Colonic mucosa (tissue), 4 donors: ENCODE results near the gene KRTAP13-2. TPM values are rescaled to one million over a fixed set of nuclear protein-coding genes. Genes with fewer than 3 reads are reported as not detected.

Experiments used
- DNase-seq: peaks from one replicate; pipeline ENCODE4 v3.0.0-alpha.2; 2020
- H3K27ac ChIP-seq: fragments of 200-600 bp; one replicate; pipeline ENCODE4 v1.8.0; 2021
- H3K27me3 ChIP-seq: fragments of 200-600 bp; one replicate; pipeline ENCODE4 v1.8.0; 2021
- H3K36me3 ChIP-seq: fragments of 200-600 bp; one replicate; pipeline ENCODE4 v1.8.0; 2021
- H3K4me1 ChIP-seq: fragments of 200-600 bp; one replicate; pipeline ENCODE4 v1.8.0; 2021; ENCODE audit warnings: mild to moderate bottlenecking
- H3K4me3 ChIP-seq: fragments of 200-600 bp; one replicate; pipeline ENCODE4 v1.8.0; 2021
- H3K9ac ChIP-seq, 2 donors: one replicate each; pipeline ENCODE4 v1.7.0; 2013; ENCODE audit warnings: control low read depth in 2 of 2, low read depth in 2 of 2, low read length in 2 of 2
- H3K9me3 ChIP-seq: fragments of 200-600 bp; one replicate; pipeline ENCODE4 v1.8.0; 2021
- intact Hi-C: fragments of 100-400 bp; cut with DNase I; formaldehyde crosslinking; loops from one replicate; pipeline ENCODE4 v1.14.1; 2022
- total RNA-seq, 2 donors: library from RNA; stranded (reverse); fragmentation: NEBNext Ultra II Directional in 1 of 2; extraction: Animal tissue kit (Norgen Biotek cat#: 25700) in 1 of 2; gene quantifications; one replicate each; pipeline ENCODE4 v1.2.1, GENCODE V29; 2021
- TF ChIP-seq, protein P1 (sequence below): fragments of 200-600 bp; IDR thresholded peaks from one replicate; pipeline ENCODE4 v1.8.0; 2022; ENCODE audit warnings: antibody characterized with exemption, mild to moderate bottlenecking
- donor health status: healthy.
- donor health status: DM: no; HTN: no; CAD: no.
- donor health status: DM: no; HTN: no; CAD: no.

Gene KRTAP13-2
- total RNA-seq, 2 donors from 2014 or later = 2.3 to 6.0 TPM

DNA sequence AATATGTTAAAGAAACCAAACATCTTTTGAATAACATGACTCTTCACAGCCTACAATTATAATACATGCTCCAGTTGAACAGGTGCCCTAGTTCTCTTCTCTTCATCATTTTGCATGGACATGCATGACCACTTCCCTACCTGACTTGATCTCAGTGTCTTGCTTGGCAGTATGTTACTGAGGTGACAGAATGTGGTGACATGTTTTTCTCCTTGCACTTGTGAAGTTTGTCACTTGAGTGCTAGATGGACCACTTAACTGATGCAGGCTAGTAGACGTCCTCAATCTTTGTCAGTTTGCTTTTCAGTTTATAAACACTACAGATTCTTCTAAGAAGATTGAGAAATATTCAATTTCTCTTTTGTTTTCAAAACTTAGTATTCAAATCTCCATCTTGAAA is 10.1 kb upstream of the KRTAP13-2 start:
- Histone ChIP-seq H3K27ac (no peak overlapping the region), H3K4me3 (no peak overlapping the region), H3K27me3 (no peaks in the 10 kb centered on the region), H3K9me3 (no peaks in the 10 kb centered on the region), H3K9ac (no peak overlapping the region), H3K4me1 (no peaks in the 10 kb centered on the region), H3K36me3 (no peaks in the 10 kb centered on the region)
- TF ChIP-seq, protein P1, sequence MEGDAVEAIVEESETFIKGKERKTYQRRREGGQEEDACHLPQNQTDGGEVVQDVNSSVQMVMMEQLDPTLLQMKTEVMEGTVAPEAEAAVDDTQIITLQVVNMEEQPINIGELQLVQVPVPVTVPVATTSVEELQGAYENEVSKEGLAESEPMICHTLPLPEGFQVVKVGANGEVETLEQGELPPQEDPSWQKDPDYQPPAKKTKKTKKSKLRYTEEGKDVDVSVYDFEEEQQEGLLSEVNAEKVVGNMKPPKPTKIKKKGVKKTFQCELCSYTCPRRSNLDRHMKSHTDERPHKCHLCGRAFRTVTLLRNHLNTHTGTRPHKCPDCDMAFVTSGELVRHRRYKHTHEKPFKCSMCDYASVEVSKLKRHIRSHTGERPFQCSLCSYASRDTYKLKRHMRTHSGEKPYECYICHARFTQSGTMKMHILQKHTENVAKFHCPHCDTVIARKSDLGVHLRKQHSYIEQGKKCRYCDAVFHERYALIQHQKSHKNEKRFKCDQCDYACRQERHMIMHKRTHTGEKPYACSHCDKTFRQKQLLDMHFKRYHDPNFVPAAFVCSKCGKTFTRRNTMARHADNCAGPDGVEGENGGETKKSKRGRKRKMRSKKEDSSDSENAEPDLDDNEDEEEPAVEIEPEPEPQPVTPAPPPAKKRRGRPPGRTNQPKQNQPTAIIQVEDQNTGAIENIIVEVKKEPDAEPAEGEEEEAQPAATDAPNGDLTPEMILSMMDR = no peak
- intact Hi-C loops = no loop called here
- no peak for DNase-seq

DNA sequence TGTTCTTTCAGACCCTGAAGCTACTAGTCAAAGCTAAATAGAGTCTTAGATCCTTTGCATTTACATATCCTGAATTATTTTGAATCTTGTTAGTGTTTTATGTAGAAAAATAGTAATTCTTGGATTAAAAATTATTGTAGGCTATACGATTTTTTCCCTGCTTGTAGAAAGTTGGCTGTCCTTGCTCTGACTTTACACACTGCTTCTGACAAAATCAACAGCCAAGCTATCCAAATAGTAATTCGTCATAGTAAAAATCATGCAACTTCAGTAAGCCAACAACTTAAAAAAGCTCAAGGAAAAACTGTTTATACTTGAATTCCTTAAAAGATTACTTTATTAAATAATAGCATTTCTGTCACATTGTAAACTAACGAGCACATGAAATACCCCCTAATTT is 16.2 kb downstream of the KRTAP13-2 start:
- TF ChIP-seq, protein P1 = no peak
- no peak overlapping the region for H3K27ac ChIP-seq
- H3K4me1 ChIP-seq = no peaks in the 10 kb centered on the region
- H3K4me3 ChIP-seq = no peak overlapping the region
- H3K9ac ChIP-seq = no peak overlapping the region
- DNase-seq = no peak
- H3K27me3 ChIP-seq = no peaks in the 10 kb centered on the region
- no peaks in the 10 kb centered on the region for H3K9me3 ChIP-seq
- no peaks in the 10 kb centered on the region for H3K36me3 ChIP-seq
- intact Hi-C loops = no loop called here

DNA sequence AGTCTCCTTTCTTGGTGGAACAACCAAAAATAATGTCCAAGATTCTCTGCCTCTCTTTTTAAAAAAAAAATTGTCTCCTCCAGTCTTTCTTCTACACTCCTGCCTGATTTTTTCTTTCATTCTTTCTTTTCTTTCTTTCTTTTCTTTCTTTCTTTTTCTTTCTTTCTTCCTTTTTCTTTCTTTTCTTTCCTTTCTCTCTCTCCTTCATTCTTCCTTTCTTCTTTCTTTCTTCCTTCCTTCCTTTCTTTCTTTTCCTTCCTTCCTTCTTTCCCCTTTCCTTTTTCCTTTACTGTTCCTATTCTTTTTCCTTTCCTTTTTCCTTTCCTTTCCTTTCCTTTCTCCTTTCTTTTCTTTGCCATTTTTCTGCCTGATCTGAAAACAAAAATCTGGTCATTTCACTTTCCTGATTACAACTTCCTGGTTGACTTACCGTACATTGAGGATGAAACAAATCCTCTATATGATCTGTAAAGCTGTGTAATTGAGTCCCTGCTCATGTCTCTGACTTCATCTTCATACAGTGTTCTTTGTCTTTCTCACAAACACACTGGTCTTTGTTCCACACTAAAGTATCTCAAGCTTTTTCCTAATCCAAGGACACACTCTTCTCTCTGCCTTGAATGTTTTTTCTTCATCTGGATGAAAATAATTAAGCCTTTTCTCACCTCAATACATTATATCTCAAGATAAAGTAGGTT is 17.6 kb downstream of the KRTAP13-2 start:
- intact Hi-C loops = no loop called here
- H3K9me3 ChIP-seq = no peaks in the 10 kb centered on the region
- no peak for DNase-seq
- H3K4me1 ChIP-seq = no peaks in the 10 kb centered on the region
- H3K4me3 ChIP-seq = no peak overlapping the region
- TF ChIP-seq, protein P1 = no peak
- H3K27ac ChIP-seq = no peak overlapping the region
- H3K36me3 ChIP-seq = no peaks in the 10 kb centered on the region
- H3K27me3 ChIP-seq = no peaks in the 10 kb centered on the region
- H3K9ac ChIP-seq = no peak overlapping the region

DNA sequence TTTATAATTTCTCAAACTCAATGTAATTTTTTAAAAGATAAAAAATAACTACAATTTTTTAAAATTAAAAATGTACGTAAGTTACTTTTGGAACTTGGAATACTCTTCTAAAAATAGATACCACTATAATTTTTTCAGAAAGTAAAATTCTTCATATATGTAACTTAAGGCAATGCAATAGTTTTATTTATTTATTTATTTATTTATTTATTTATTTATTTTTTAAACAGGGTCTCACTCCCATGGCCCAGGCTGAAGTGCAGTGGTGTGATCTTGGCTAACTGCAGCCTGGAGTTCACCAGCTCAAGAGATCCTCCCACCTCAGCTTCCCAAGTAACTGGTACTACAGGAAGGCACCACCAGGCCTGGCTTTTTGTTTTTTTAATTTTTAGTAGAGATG is 20.5 kb downstream of the KRTAP13-2 start:
- intact Hi-C loops = no loop called here
- Histone ChIP-seq H3K36me3 (no peaks in the 10 kb centered on the region), H3K9me3 (no peaks in the 10 kb centered on the region), H3K9ac (no peak overlapping the region), H3K4me1 (no peaks in the 10 kb centered on the region), H3K27me3 (no peaks in the 10 kb centered on the region), H3K27ac (no peak overlapping the region), H3K4me3 (no peak overlapping the region)
- TF ChIP-seq, protein P1 = no peak
- no peak for DNase-seq

DNA sequence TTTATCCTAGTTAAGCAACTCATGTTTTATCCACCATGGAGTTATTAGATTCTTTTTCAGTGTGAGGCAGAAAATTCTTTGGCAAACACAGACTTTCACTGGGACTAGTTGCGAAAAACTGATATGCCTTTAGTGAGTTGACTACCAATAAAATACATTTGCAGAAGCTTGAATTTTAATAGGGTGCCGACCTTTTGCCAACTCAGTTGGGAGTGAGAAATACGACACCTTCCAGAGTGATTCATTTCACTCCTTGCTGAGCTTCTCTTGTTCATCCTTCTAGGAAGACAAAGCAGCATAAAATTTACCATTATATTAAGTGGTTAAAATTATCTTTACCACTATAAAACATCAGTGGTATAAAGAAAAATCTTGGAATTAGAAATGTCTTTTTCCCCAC is 22.5 kb downstream of the KRTAP13-2 start:
- Histone ChIP-seq H3K4me3 (no peak overlapping the region), H3K4me1 (no peaks in the 10 kb centered on the region), H3K27ac (no peak overlapping the region), H3K9ac (no peak overlapping the region), H3K9me3 (no peaks in the 10 kb centered on the region), H3K36me3 (no peaks in the 10 kb centered on the region), H3K27me3 (no peaks in the 10 kb centered on the region)
- DNase-seq = no peak
- intact Hi-C loops = no loop called here
- TF ChIP-seq, protein P1 = no peak
